ENCODE results near the gene PRRC2B.
A peak's percentile ranks its signal among the peaks of the same experiment; 100 is the strongest.
"Not testable (repeated sequence)": the region's sequence is repeated elsewhere in the genome, so short reads cannot be mapped to it uniquely, and the experiment has no call there.

Gene PRRC2B

GRCh38 chr9:131391020-131391419 is 2.9 kb upstream of the PRRC2B start:
- no peak overlapping the region for H3K4me3 ChIP-seq (ENCODE audit: low read length)
- DNase-seq (ENCODE audit: low read depth): no peak
- TF ChIP-seq CTCF (conservative IDR thresholded peaks at IDR 0.05; ENCODE audit: low read length): no peak

- no peak overlapping the region for H3K4me3 ChIP-seq (ENCODE audit: low read length)
- DNase-seq (ENCODE audit: low read depth): no peak
- TF ChIP-seq CTCF (conservative IDR thresholded peaks at IDR 0.05; ENCODE audit: low read length): no peak
Measured at GRCh38 chr9:131391504-131391903, 2.4 kb upstream of the PRRC2B start.

- peak; percentile 59 for DNase-seq (ENCODE audit: low read depth)
- peak overlapping the region; percentile 73 for H3K4me3 ChIP-seq (ENCODE audit: low read length)
- no peak for TF ChIP-seq CTCF (conservative IDR thresholded peaks at IDR 0.05; ENCODE audit: low read length)
Measured at GRCh38 chr9:131394464-131395156, 724 bp downstream of the PRRC2B start.

- DNase-seq (ENCODE audit: low read depth): no peak
- peak overlapping the region; percentile 73 for H3K4me3 ChIP-seq (ENCODE audit: low read length)
- no peak; the same call in none of the 2 replicates for TF ChIP-seq CTCF (conservative IDR thresholded peaks at IDR 0.05; ENCODE audit: low read length)
Measured at GRCh38 chr9:131395157-131396098, 1.5 kb downstream of the PRRC2B start.

- H3K4me3 ChIP-seq (ENCODE audit: low read length): peak overlapping the region; percentile 73
- DNase-seq (ENCODE audit: low read depth): not testable (repeated sequence)
Measured at GRCh38 chr9:131396099-131396479, 2.2 kb downstream of the PRRC2B start.

- peak overlapping the region; percentile 42 for H3K4me3 ChIP-seq (ENCODE audit: low read length)
- no peak for TF ChIP-seq CTCF (conservative IDR thresholded peaks at IDR 0.05; ENCODE audit: low read length)
- DNase-seq (ENCODE audit: low read depth): no peak
Measured at GRCh38 chr9:131396626-131397025, 2.7 kb downstream of the PRRC2B start.

- DNase-seq (ENCODE audit: low read depth): no peak
- peak overlapping the region; percentile 42 for H3K4me3 ChIP-seq (ENCODE audit: low read length)
- TF ChIP-seq CTCF (conservative IDR thresholded peaks at IDR 0.05; ENCODE audit: low read length): no peak
Measured at GRCh38 chr9:131397100-131397790, 3.4 kb downstream of the PRRC2B start.

Measured in AG10803 (cell line).